GM12878 (cell line): Measurements from ENCODE around the gene TXNIP. TPM values are rescaled to one million over a fixed set of nuclear protein-coding genes. Genes with fewer than 3 reads are reported as not detected.

ENCODE experiments used
- ATAC-seq: fragments of 200-7000 bp; cut with Tn5 transposase; 3 replicates; pipeline ENCODE4 v1.9.1; 2020; ENCODE audit warnings: mild to moderate bottlenecking, moderate library complexity
- BruUV-seq: library from RNA; stranded (reverse); fragments of 400-500 nt; replicated peaks from 2 replicates; lab custom pipeline; 2021; lab: Mats Ljungman, UMichigan
- CTCF ChIA-PET: fragments of 300-600 bp; sonication (Branson Sonifier 250); formaldehyde crosslinking; extraction: SDS; loops from one replicate; lab custom pipeline; 2021; ENCODE audit warnings: inconsistent platforms; lab: Yijun Ruan, JAX
- POLR2A ChIA-PET: fragments of 350-600 bp; formaldehyde crosslinking; extraction: SDS; loops from one replicate; lab custom pipeline; 2021; ENCODE audit warnings: inconsistent platforms; lab: Charles Lee
- RAD21 ChIA-PET: fragments of 300-600 bp; sonication (Branson Sonifier 250); formaldehyde crosslinking; loops from one replicate; lab custom pipeline; 2023; ENCODE audit warnings: antibody characterized with exemption; ENCODE audit not compliant: unreplicated experiment; lab: Charles Lee
- SMC1A ChIA-PET: fragments of 300-600 bp; sonication (Branson Sonifier 250); formaldehyde crosslinking; loops from one replicate; lab custom pipeline; 2023; ENCODE audit not compliant: unreplicated experiment, uncharacterized antibody; lab: Charles Lee
- DNase-seq: peaks from one replicate; pipeline ENCODE4 v3.0.0-alpha.2; 2011; ENCODE audit warnings: low read depth, low spot score
- FAIRE-seq: peaks from 3 replicates; lab custom pipeline; 2011; peaks lifted over from hg19 to GRCh38; lab: Jason Lieb, UNC
- H2AFZ ChIP-seq: 2 replicates; pipeline ENCODE4 v1.6.0; 2011; ENCODE audit warnings: low read depth, low read length, control low read depth; ENCODE audit not compliant: control insufficient read depth
- H3K27ac ChIP-seq: 2 replicates; pipeline ENCODE4 v1.5.1; 2011; ENCODE audit warnings: control low read depth; ENCODE audit not compliant: control insufficient read depth, insufficient read depth
- H3K27me3 ChIP-seq, 2 experiments: replicated peaks in 1 of 2; 2 replicates each; pipeline versions ENCODE4 v1.6.0 to v1.6.1; 2011; ENCODE audit warnings: low read length in 1 of 2; ENCODE audit not compliant: control insufficient read depth in 2 of 2, insufficient read depth in 2 of 2
- H3K36me3 ChIP-seq, 2 experiments: 2 replicates each; pipeline ENCODE4 v1.5.1; 2011; ENCODE audit warnings: low read length in 1 of 2; ENCODE audit not compliant: control insufficient read depth in 2 of 2, insufficient read depth in 2 of 2
- H3K4me1 ChIP-seq: 2 replicates; pipeline ENCODE4 v1.6.1; 2011; ENCODE audit warnings: mild to moderate bottlenecking, low read length, moderate library complexity, mixed read lengths; ENCODE audit not compliant: control insufficient read depth, insufficient read depth
- H3K4me2 ChIP-seq: 2 replicates; pipeline ENCODE4 v1.6.0; 2011; ENCODE audit warnings: control low read depth; ENCODE audit not compliant: control insufficient read depth, insufficient read depth
- H3K4me3 ChIP-seq: fragments of 200-600 bp; sonication (generic); 2 replicates; pipeline ENCODE4 v1.5.1; 2016
- H3K79me2 ChIP-seq: 2 replicates; pipeline ENCODE4 v1.6.0; 2011; ENCODE audit warnings: low read length; ENCODE audit not compliant: control insufficient read depth, insufficient read depth
- H3K9ac ChIP-seq: 2 replicates; pipeline ENCODE4 v1.8.0; 2011; ENCODE audit warnings: low read length, control low read depth, mixed read lengths; ENCODE audit not compliant: control insufficient read depth, insufficient read depth
- H3K9me3 ChIP-seq: replicated peaks from 3 replicates; pipeline ENCODE4 v1.5.1; 2011; ENCODE audit warnings: mild to moderate bottlenecking, low read length; ENCODE audit not compliant: control insufficient read depth, insufficient read depth
- H4K20me1 ChIP-seq: 2 replicates; pipeline ENCODE4 v1.6.0; 2011; ENCODE audit not compliant: control insufficient read depth, insufficient read depth
- ASH2L ChIP-seq: fragments of 300-600, 200-600 bp; sonication (generic); IDR thresholded peaks from 2 replicates; pipeline ENCODE4 v1.6.1; 2017; ENCODE audit warnings: low read depth, mild to moderate bottlenecking, borderline replicate concordance
- ATF3 ChIP-seq: IDR thresholded peaks from 2 replicates; pipeline ENCODE4 v1.6.1; 2011; ENCODE audit warnings: low read depth, mild to moderate bottlenecking, low read length, moderate library complexity, borderline replicate concordance; ENCODE audit errors: extremely low read depth
- BRCA1 ChIP-seq: IDR thresholded peaks from 2 replicates; pipeline ENCODE4 v1.6.1; 2011; ENCODE audit warnings: low read depth, low read length, improper control_type of control experiment
- CBX3 ChIP-seq: fragments of 200-600 bp; sonication (generic); IDR thresholded peaks from 2 replicates; pipeline ENCODE4 v1.6.1; 2016; ENCODE audit warnings: low read depth, borderline replicate concordance
- EED ChIP-seq: sonication (generic); IDR thresholded peaks from 2 replicates; pipeline ENCODE4 v1.6.1; 2016; ENCODE audit warnings: antibody characterized with exemption, low read depth
- FOS ChIP-seq: IDR thresholded peaks from 3 replicates; pipeline ENCODE4 v1.6.1; 2011; ENCODE audit warnings: borderline replicate concordance; ENCODE audit not compliant: insufficient read length; ENCODE audit errors: extremely low read depth
- HCFC1 ChIP-seq: fragments of 150-350 bp; IDR thresholded peaks from 2 replicates; pipeline ENCODE4 v1.6.1; 2014; ENCODE audit warnings: low read length
- HDGF ChIP-seq: fragments of 450-650 bp; IDR thresholded peaks from 2 replicates; pipeline ENCODE4 v1.6.1; 2016; ENCODE audit warnings: antibody characterized with exemption
- IRF3 ChIP-seq: fragments of 450-650 bp; IDR thresholded peaks from 2 replicates; pipeline ENCODE4 v1.6.1; 2014; ENCODE audit warnings: mild to moderate bottlenecking
- KAT2A ChIP-seq: conservative IDR thresholded peaks from 2 replicates; pipeline ENCODE4 v1.6.1; 2011; ENCODE audit warnings: low read depth, low read length; ENCODE audit not compliant: control insufficient read depth
- RAD51 ChIP-seq: fragments of 450-650 bp; IDR thresholded peaks from 2 replicates; pipeline ENCODE4 v1.6.1; 2016; ENCODE audit warnings: moderate library complexity, mild to moderate bottlenecking, inconsistent platforms
- REST ChIP-seq: IDR thresholded peaks from 2 replicates; pipeline ENCODE4 v1.6.1; 2012; ENCODE audit warnings: mild to moderate bottlenecking, low read depth, low read length
- SP1 ChIP-seq: IDR thresholded peaks from one replicate; pipeline ENCODE4 v1.6.1; 2011; ENCODE audit warnings: low read depth, low read length
- SUZ12 ChIP-seq: fragments of 200-600 bp; sonication (generic); IDR thresholded peaks from one replicate; pipeline ENCODE4 v1.6.1; 2018; ENCODE audit warnings: antibody characterized with exemption, mild to moderate bottlenecking; ENCODE audit not compliant: unreplicated experiment
- TARDBP ChIP-seq: IDR thresholded peaks from 2 replicates; pipeline ENCODE4 v1.6.1; 2016; ENCODE audit warnings: borderline replicate concordance
- USF2 ChIP-seq: IDR thresholded peaks from 2 replicates; pipeline ENCODE4 v1.6.1; 2011; ENCODE audit warnings: low read depth, low read length, improper control_type of control experiment, borderline replicate concordance
- ZSCAN29 ChIP-seq: fragments of 450-650 bp; IDR thresholded peaks from 2 replicates; pipeline ENCODE4 v1.6.1; 2017; ENCODE audit warnings: mild to moderate bottlenecking, moderate library complexity
- ZZZ3 ChIP-seq: IDR thresholded peaks from 2 replicates; pipeline ENCODE4 v1.6.1; 2011; ENCODE audit warnings: low read depth; ENCODE audit not compliant: control insufficient read depth, insufficient read length
- WGBS: methylation state at CpG from one replicate; pipeline ENCODE4 v1.1.6; 2016; ENCODE audit warnings: low lambda C conversion rate; ENCODE audit not compliant: insufficient replicate concordance, insufficient coverage; ENCODE audit errors: missing lambda C conversion rate; 5-methylcytosine and 5-hydroxymethylcytosine counted together
- in situ Hi-C: fragments of 300-500 bp; cut with MboI; formaldehyde crosslinking; loops from 9 replicates; pipeline ENCODE4 v1.14.3; 2018; ENCODE audit warnings: mixed read lengths
- intact Hi-C: fragments of 100-400 bp; cut with micrococcal nuclease; formaldehyde crosslinking; loops from one replicate; pipeline ENCODE4 v1.14.2; 2022; ENCODE audit not compliant: unreplicated experiment
- polyA plus RNA-seq, 11 experiments: library from polyadenylated mRNA; depleted of rRNA in 4 of 11; unstranded in 6 of 11; stranded (reverse) in 5 of 11; fragments of >200 nt; fragmentation: Nextera tagmentation in 4 of 11; fragmentation: Illumina TruSeq in 1 of 11; extraction: Ambion mirVana in 4 of 11; extraction: Trizol in 1 of 11; gene quantifications; 1 replicate in 1 of 11; 2 replicates in 10 of 11; pipeline versions ENCODE4 v1.2.1 to v1.2.3, GENCODE V29; 2011 to 2016; ENCODE audit warnings: inconsistent platforms in 2 of 11, missing spikeins in 2 of 11, low read depth in 1 of 11
- total RNA-seq, 4 experiments: library from RNA; depleted of rRNA in 3 of 4; stranded (reverse); fragments of >200 nt in 3 of 4; fragmentation: Illumina TruSeq in 1 of 4; extraction: Trizol in 1 of 4; gene quantifications; 2 replicates each; pipeline versions ENCODE4 v1.2.1 to v1.2.3, GENCODE V29; 2013 to 2021

TXNIP gene
- total and polyA plus RNA-seq, 10 of the 15 experiments (the other 5 are each of a cell fraction or from before 2014, with no cell fraction given): 48.7 to 133 (median 107) TPM

GRCh38 chr1:145988773-145989172 lies 7.6 kb downstream of the TXNIP start:
- H3K4me2 ChIP-seq: no peak overlapping the region
- POLR2A ChIA-PET: interaction anchor here (0.7 to 7.2 kb wide), 3 partner anchors 9 to 73 kb away, joined by 7 to 61 read pairs (median 8); no protein-coding TSS in a partner anchor
- H3K9me3 ChIP-seq: no peaks in the 10 kb centered on the region
- SMC1A ChIA-PET: interaction anchor here (1.1 to 12.5 kb wide), 4 partner anchors 9 to 18 kb away, joined by 3 to 244 read pairs (median 5); no protein-coding TSS in a partner anchor
- ATAC-seq (no peak), FAIRE-seq (no peak), DNase-seq (no peak)
- intact Hi-C loops (no loop called here), in situ Hi-C loops (no loop called here)
- H2AFZ ChIP-seq: no peak overlapping the region
- no peak overlapping the region for H3K27ac ChIP-seq
- no peak overlapping the region for H3K4me3 ChIP-seq
- TF ChIP-seq RAD51 (no peak), HDGF (no peak), BRCA1 (no peak), ZSCAN29 (no peak), CBX3 (no peak), REST (no peak), USF2 (no peak), ZZZ3 (no peak), FOS (no peak), SUZ12 (no peak), ATF3 (no peak), IRF3 (no peak), KAT2A (no peak), HCFC1 (no peak), SP1 (no peak), TARDBP (no peak), ASH2L (no peak), EED (no peak)
- CTCF ChIA-PET: interaction anchor here (1.1 to 12.2 kb wide), 2 partner anchors 8 to 13 kb away, joined by 3 to 196 read pairs; no protein-coding TSS in a partner anchor
- no peaks in the 10 kb centered on the region for H3K27me3 ChIP-seq
- H3K9ac ChIP-seq: no peak overlapping the region
- RAD21 ChIA-PET: interaction anchor here (1.9 kb wide), 1 partner anchor 10 kb away, joined by 15 read pairs; no protein-coding TSS in a partner anchor
- H4K20me1 ChIP-seq: no peaks in the 10 kb centered on the region
- H3K79me2 ChIP-seq: no peaks in the 10 kb centered on the region
- H3K36me3 ChIP-seq: no peaks in the 10 kb centered on the region; a peak in 2 of 4 replicates
- peaks cover 4% of the 10 kb centered on the region; the same call in 1 of the 2 replicates for H3K4me1 ChIP-seq
- WGBS: 87% methylated on average over 5 of the region's 5 CpGs
- no TSS peak for BruUV-seq
